ENCODE measurements around the gene SLC25A10. TPM values are rescaled to one million over a fixed set of nuclear protein-coding genes. Genes with fewer than 3 reads are reported as not detected.

The SLC25A10 gene
- total RNA-seq, 1 donor from 2014 or later = 9.1 TPM

DNA sequence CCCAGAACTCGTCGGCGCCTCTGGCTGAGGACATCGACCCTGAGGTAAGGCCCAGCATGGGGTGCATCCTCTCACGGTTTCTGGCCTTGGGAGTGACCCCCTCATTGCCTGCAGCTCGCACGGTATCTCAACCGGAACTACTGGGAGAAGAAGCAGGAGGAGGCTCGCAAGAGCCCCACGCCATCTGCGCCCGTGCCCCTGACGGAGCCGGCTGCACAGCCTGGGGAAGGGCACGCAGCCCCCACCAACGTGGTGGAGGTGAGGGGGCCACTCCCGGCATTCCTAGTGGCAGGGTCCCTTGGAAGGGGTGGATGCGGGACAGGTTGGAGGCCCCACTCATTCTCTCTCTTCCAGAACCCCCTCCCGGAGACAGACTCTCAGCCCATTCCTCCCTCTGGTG lies 17.3 kb upstream of the SLC25A10 start:
- Histone ChIP-seq H3K27ac (no peak overlapping the region), H3K4me3 (no peak overlapping the region), H3F3A (ENCODE audit: low read depth) (peaks cover 4% of the 10 kb centered on the region), H3K4me1 (no peaks in the 10 kb centered on the region), H3K9me3 (ENCODE audit: low read depth) (no peaks in the 10 kb centered on the region), H3K36me3 (no peaks in the 10 kb centered on the region), H3K9ac (no peak overlapping the region), H4K20me1 (ENCODE audit: low read depth) (peaks cover 14% of the 10 kb centered on the region), H2AFZ (replicated peaks) (no peak overlapping the region), H3K27me3 (no peaks in the 10 kb centered on the region), H3K4me2 (no peak overlapping the region), H3K79me2 (ENCODE audit: low read depth) (peaks cover 20% of the 10 kb centered on the region)
- Mint-ChIP-seq H3K27ac (no peak overlapping the region), H3K36me3 (peaks cover 23% of the 10 kb centered on the region), H3K4me3 (no peak overlapping the region), H3K4me1 (no peaks in the 10 kb centered on the region), H3K9me3 (peaks cover 2% of the 10 kb centered on the region), H3K27me3 (ENCODE audit: insufficient read depth, low read depth) (no peaks in the 10 kb centered on the region)
- no peak for DNase-seq (ENCODE audit: low spot score)
- no peak for TF ChIP-seq EZH2phosphoT487 (IDR thresholded peaks at IDR 0.05)
- TF ChIP-seq EZH2 (IDR thresholded peaks at IDR 0.05) = no peak
- TF ChIP-seq, protein P1, sequence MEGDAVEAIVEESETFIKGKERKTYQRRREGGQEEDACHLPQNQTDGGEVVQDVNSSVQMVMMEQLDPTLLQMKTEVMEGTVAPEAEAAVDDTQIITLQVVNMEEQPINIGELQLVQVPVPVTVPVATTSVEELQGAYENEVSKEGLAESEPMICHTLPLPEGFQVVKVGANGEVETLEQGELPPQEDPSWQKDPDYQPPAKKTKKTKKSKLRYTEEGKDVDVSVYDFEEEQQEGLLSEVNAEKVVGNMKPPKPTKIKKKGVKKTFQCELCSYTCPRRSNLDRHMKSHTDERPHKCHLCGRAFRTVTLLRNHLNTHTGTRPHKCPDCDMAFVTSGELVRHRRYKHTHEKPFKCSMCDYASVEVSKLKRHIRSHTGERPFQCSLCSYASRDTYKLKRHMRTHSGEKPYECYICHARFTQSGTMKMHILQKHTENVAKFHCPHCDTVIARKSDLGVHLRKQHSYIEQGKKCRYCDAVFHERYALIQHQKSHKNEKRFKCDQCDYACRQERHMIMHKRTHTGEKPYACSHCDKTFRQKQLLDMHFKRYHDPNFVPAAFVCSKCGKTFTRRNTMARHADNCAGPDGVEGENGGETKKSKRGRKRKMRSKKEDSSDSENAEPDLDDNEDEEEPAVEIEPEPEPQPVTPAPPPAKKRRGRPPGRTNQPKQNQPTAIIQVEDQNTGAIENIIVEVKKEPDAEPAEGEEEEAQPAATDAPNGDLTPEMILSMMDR (IDR thresholded peaks at IDR 0.05) = no peak

DNA sequence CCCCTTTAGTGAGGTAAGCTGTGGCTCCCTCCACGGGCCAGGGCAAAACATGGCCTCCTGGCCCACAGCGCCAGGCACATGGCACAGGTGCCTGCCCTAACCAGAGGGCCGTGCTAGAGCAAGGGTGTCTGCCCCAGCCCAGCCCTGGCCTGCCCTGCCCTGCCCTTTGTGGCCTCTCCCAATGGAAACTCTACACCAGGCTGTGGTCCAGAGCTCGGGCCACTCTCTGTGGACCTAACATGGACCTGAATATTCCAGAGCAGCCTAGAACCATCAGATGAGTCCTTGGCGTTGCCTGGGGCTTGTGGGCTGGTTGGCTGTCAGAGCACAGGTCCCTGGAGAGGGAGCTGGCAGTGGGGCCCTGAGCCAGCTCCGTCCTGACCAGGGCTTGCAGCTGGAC lies 16.9 kb upstream of the SLC25A10 start:
- Histone ChIP-seq H3K27ac (no peak overlapping the region), H3F3A (ENCODE audit: low read depth) (peaks cover 4% of the 10 kb centered on the region), H3K27me3 (no peaks in the 10 kb centered on the region), H3K36me3 (no peaks in the 10 kb centered on the region), H3K4me3 (no peak overlapping the region), H4K20me1 (ENCODE audit: low read depth) (peaks cover 14% of the 10 kb centered on the region), H3K9me3 (ENCODE audit: low read depth) (no peaks in the 10 kb centered on the region), H3K4me2 (no peak overlapping the region), H3K4me1 (no peaks in the 10 kb centered on the region), H2AFZ (replicated peaks) (no peak overlapping the region), H3K79me2 (ENCODE audit: low read depth) (peaks cover 23% of the 10 kb centered on the region), H3K9ac (no peak overlapping the region)
- TF ChIP-seq EZH2 (IDR thresholded peaks at IDR 0.05) (no peak), EZH2phosphoT487 (IDR thresholded peaks at IDR 0.05) (no peak)
- TF ChIP-seq, protein P1 (IDR thresholded peaks at IDR 0.05) = no peak
- no peak for DNase-seq (ENCODE audit: low spot score)
- Mint-ChIP-seq H3K4me3 (no peak overlapping the region), H3K27me3 (ENCODE audit: insufficient read depth, low read depth) (no peaks in the 10 kb centered on the region), H3K9me3 (peaks cover 2% of the 10 kb centered on the region), H3K27ac (no peak overlapping the region), H3K4me1 (no peaks in the 10 kb centered on the region), H3K36me3 (peaks cover 19% of the 10 kb centered on the region)

DNA sequence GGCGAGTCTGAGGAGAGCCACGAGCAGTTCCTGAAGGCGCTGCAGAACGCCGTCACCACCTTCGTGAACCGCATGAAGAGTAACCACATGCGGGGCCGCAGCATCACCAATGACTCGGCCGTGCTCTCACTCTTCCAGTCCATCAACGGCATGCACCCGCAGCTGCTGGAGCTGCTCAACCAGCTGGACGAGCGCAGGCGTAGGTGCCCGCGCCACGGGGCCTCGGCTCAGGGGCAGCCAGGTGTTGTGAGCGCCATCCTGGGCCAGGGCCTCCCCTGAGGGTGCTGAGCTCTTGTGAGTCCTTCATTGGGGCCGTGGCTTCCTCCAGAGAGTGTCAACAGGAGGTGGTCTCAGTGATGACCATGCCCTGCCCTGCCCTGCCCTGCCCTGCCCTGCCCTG lies 16.3 kb upstream of the SLC25A10 start:
- no peaks in the 10 kb centered on the region for H3K9me3 ChIP-seq (ENCODE audit: low read depth)
- H3K4me2 ChIP-seq = no peak overlapping the region
- H3K9me3 Mint-ChIP-seq = peaks cover 2% of the 10 kb centered on the region
- no peaks in the 10 kb centered on the region for H3K27me3 ChIP-seq
- no peak overlapping the region for H3K27ac Mint-ChIP-seq
- no peaks in the 10 kb centered on the region for H3K4me1 ChIP-seq
- DNase-seq (ENCODE audit: low spot score) = no peak
- TF ChIP-seq EZH2 (IDR thresholded peaks at IDR 0.05) (no peak), EZH2phosphoT487 (IDR thresholded peaks at IDR 0.05) (no peak)
- TF ChIP-seq, protein P1 (IDR thresholded peaks at IDR 0.05) = no peak
- peaks cover 4% of the 10 kb centered on the region for H3F3A ChIP-seq (ENCODE audit: low read depth)
- no peak overlapping the region for H2AFZ ChIP-seq (replicated peaks)
- no peak overlapping the region for H3K4me3 ChIP-seq
- peaks cover under 1% of the 10 kb centered on the region for H3K4me1 Mint-ChIP-seq
- H3K36me3 ChIP-seq = no peaks in the 10 kb centered on the region
- H4K20me1 ChIP-seq (ENCODE audit: low read depth) = peaks cover 15% of the 10 kb centered on the region
- no peak overlapping the region for H3K27ac ChIP-seq
- H3K79me2 ChIP-seq (ENCODE audit: low read depth) = peaks cover 29% of the 10 kb centered on the region
- H3K36me3 Mint-ChIP-seq = peaks cover 18% of the 10 kb centered on the region
- no peak overlapping the region for H3K9ac ChIP-seq
- H3K27me3 Mint-ChIP-seq (ENCODE audit: insufficient read depth, low read depth) = peaks cover under 1% of the 10 kb centered on the region
- H3K4me3 Mint-ChIP-seq = no peak overlapping the region
